Lower leg skin (tissue), 4 donors: ENCODE results near the gene CABLES1. TPM values are rescaled to one million over a fixed set of nuclear protein-coding genes. Genes with fewer than 3 reads are reported as not detected.

Experiments
- DNase-seq, 2 donors: peaks; one replicate each; pipeline ENCODE4 v3.0.0-alpha.2; 2019; ENCODE audit warnings: low spot score in 2 of 2
- H3K4me3 ChIP-seq: fragments of 200-600 bp; sonication (generic); 2 replicates; pipeline ENCODE4 v1.5.1; 2017; ENCODE audit warnings: mild to moderate bottlenecking, low read depth; ENCODE audit not compliant: poor library complexity, severe bottlenecking
- POLR2A ChIP-seq, 2 donors: fragments of 450-650 bp; IDR thresholded peaks; one replicate each; pipeline ENCODE4 v1.6.1; 2016 to 2017; ENCODE audit warnings: antibody characterized with exemption in 2 of 2, mild to moderate bottlenecking in 1 of 2, moderate library complexity in 1 of 2
- whole genome bisulfite sequencing, 2 donors: methylation state at CpG; one replicate each; pipeline ENCODE4 v1.1.5; 2018; 5-methylcytosine and 5-hydroxymethylcytosine counted together
- intact Hi-C: fragments of 100-400 bp; cut with DNase I; formaldehyde crosslinking; loops from one replicate; pipeline ENCODE4 v1.15.0; 2023; ENCODE audit warnings: low total_unique reads
- total RNA-seq, 4 donors: library from RNA; depleted of rRNA; stranded (reverse); fragments of >200 nt; gene quantifications; one replicate each; pipeline ENCODE4 v1.1.0, GENCODE V29; 2016
- TF ChIP-seq, protein P1 (sequence below), 3 donors: fragments of 450-650 bp; IDR thresholded peaks; one replicate each; pipeline ENCODE4 v1.5.1; 2016; ENCODE audit warnings: antibody characterized with exemption in 3 of 3, mild to moderate bottlenecking in 3 of 3, moderate library complexity in 2 of 3

The CABLES1 gene
- total RNA-seq, 4 donors from 2014 or later = 15.0 to 52.5 (median 27.5) TPM

- DNase-seq = no peak
- intact Hi-C loops = no loop called here
- TF ChIP-seq, protein P1, sequence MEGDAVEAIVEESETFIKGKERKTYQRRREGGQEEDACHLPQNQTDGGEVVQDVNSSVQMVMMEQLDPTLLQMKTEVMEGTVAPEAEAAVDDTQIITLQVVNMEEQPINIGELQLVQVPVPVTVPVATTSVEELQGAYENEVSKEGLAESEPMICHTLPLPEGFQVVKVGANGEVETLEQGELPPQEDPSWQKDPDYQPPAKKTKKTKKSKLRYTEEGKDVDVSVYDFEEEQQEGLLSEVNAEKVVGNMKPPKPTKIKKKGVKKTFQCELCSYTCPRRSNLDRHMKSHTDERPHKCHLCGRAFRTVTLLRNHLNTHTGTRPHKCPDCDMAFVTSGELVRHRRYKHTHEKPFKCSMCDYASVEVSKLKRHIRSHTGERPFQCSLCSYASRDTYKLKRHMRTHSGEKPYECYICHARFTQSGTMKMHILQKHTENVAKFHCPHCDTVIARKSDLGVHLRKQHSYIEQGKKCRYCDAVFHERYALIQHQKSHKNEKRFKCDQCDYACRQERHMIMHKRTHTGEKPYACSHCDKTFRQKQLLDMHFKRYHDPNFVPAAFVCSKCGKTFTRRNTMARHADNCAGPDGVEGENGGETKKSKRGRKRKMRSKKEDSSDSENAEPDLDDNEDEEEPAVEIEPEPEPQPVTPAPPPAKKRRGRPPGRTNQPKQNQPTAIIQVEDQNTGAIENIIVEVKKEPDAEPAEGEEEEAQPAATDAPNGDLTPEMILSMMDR (IDR thresholded peaks at IDR 0.05) = no peak
- no peak for TF ChIP-seq POLR2A (IDR thresholded peaks at IDR 0.05)
- WGBS, 2 donors = 90 to 98% methylated on average over 9 of the region's 9 CpGs
- H3K4me3 ChIP-seq = no peak overlapping the region
These were observed 70.7 kb downstream of the CABLES1 start for GRCh38 chr18:23205980-23206379.

GRCh38 chr18:23207191-23207955 lies 72.1 kb downstream of the CABLES1 start:
- TF ChIP-seq POLR2A (IDR thresholded peaks at IDR 0.05) = no peak
- TF ChIP-seq, protein P1 (IDR thresholded peaks at IDR 0.05) = no peak
- WGBS, 2 donors = 67 to 68% methylated on average over 9 of the region's 9 CpGs
- H3K4me3 ChIP-seq = no peak overlapping the region
- intact Hi-C loops = no loop called here
- no peak for DNase-seq

GRCh38 chr18:23207994-23208393 lies 72.7 kb downstream of the CABLES1 start:
- TF ChIP-seq POLR2A (IDR thresholded peaks at IDR 0.05) = no peak
- TF ChIP-seq, protein P1 (IDR thresholded peaks at IDR 0.05) = no peak
- WGBS, 2 donors = 94 to 97% methylated on average over 6 of the region's 6 CpGs
- intact Hi-C loops = no loop called here

DNA sequence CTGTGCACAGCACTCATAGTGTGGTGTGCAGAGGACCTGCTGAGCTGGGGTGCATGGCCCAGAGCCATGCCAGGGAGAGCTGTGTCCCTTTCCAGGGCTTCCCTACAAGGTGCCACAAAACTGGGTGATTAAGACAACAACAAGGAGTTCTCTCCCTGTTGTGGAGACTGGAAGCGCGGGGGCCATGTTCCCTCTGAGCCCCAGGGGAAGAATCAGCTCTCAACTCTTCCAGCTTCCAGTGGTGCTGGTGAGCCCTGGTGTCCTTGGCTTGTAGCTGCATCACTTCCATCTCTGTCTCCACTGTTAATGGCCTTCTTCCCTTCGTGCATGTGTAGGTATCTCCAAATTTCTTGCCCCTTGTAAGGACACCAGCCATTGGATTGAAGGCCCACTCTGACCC lies 73.3 kb downstream of the CABLES1 start:
- WGBS, 2 donors = 96 to 98% methylated on average over 3 of the region's 3 CpGs
- intact Hi-C loops = no loop called here

More at GRCh38 chr18:23207994-23208393, 72.7 kb downstream of the CABLES1 start:
- H3K4me3 ChIP-seq = no peak overlapping the region
- no peak for DNase-seq

DNA sequence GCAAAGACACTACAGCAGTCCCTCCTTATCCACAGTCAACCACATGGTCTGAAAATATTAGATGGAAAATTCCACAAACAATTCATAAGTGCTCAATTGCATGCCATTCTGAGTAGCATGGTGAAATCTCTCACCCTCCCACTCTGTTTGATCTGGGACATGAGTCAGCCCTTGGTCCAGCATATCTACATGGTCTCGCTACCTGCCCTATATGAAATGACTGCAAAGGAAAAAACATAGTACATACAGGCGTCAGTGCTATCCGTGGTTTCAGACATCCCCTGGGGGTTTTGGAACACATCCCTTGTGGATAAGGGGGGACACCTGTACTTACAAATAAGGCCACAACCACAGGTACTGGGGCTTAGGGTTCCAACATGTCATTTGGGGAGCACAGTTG lies 73.7 kb downstream of the CABLES1 start:
- intact Hi-C loops = no loop called here
- TF ChIP-seq, protein P1 (IDR thresholded peaks at IDR 0.05) = no peak
- no peak for TF ChIP-seq POLR2A (IDR thresholded peaks at IDR 0.05)
- no peak for DNase-seq
- WGBS, 2 donors = 61 to 66% methylated on average over 3 of the region's 3 CpGs
- no peak overlapping the region for H3K4me3 ChIP-seq

More for the DNA sequence above, 73.3 kb downstream of the CABLES1 start:
- TF ChIP-seq POLR2A (IDR thresholded peaks at IDR 0.05) = no peak
- TF ChIP-seq, protein P1 (IDR thresholded peaks at IDR 0.05) = no peak
- DNase-seq = no peak
- no peak overlapping the region for H3K4me3 ChIP-seq
